ENCODE results near the gene CIB2.

Gene CIB2

DNA sequence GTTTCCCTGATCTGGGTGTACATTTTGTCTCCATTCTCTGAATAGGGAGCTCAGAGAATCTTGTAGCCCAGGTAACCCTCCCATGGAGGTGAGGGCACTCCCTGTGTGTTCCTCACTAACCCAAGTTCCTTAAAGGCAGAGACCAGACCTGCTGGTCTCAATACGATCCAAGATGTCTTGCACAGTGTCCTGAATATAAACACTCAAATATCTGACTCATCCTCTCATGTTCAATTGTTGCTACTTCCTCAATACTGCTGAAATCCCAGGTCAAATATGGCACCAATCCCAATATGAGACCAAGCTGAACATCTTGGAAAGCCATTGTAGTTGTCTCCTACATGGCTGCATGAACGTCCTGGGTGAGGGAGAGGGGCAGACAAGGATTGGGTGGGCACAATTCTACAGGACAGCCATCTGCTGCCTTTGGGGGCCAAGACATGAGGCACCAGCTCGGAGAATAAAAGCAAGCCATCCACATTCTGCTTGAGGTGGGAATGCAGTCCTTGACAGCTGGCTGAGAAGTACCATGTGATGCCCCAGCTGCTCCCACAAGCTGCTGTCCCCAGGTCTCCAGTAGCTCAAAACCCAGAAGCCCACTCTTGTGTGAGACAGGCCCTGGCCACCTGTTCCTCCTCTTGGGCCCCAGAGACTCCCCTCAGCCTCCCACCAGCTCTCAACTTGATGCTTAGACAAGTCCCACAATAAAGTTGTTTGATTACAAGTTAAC lies 72.0 kb downstream of the CIB2 start:
- H3K4me3 ChIP-seq (ENCODE audit: low read depth, low read length): no peak overlapping the region

DNA sequence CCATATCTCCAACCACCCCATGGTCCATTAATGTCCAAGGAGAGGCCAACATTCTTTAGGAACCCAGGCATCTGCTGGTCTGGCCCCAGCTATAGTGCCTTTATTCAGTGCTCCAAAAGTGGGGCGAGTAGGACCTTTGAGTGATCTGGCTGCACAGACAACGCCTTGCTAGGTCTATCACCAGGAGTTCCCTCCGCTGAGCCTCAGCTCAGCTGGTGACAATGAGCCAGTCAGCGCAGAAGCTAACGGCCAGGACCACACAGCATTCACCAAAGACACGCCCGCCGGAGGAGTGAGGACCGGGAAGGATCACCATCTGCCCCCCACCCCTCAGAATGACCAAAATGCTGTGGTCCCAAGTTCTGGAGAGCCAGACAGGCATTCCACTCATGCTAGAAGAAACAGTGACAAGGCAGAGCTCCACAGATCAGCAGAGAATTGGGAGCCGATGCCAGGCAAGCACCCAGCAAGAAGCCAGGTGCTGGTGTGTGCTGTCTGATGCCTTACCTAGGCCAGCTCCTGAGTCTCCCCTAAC lies 72.8 kb downstream of the CIB2 start:
- H3K4me3 ChIP-seq (ENCODE audit: low read depth, low read length): no peak overlapping the region
- DNase-seq (ENCODE audit: low read depth): no peak
- in situ Hi-C loops (cut with HindIII; ENCODE audit: low sequenced_read_pairs): no loop called here
- no peak for TF ChIP-seq CTCF (IDR thresholded peaks at IDR 0.05; ENCODE audit: low read depth, low read length, missing control alignments)

More for the DNA sequence above, 72.0 kb downstream of the CIB2 start:
- no peak for DNase-seq (ENCODE audit: low read depth)
- in situ Hi-C loops (cut with HindIII; ENCODE audit: low sequenced_read_pairs): no loop called here
- TF ChIP-seq CTCF (IDR thresholded peaks at IDR 0.05; ENCODE audit: low read depth, low read length, missing control alignments): no peak

DNA sequence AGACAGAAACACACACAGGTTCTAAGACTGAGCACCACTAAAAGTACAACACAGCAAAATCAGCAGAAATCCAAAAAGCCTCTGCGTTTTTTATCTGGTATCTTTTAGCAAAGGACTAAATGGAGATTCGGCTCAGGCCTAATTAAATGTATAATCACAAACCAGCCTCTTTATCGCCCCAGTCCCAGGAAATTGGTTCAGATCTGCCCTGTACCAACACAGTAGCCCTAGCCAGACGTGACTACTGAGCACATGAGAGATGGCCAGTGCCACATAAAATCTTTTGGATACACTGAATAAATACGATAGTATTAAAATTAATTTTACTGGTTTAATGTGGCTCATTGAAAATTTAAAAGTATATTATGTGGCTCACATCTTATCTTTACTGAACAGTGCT lies 73.4 kb downstream of the CIB2 start:
- DNase-seq (ENCODE audit: low read depth): no peak
- in situ Hi-C loops (cut with HindIII; ENCODE audit: low sequenced_read_pairs): no loop called here
- TF ChIP-seq CTCF (IDR thresholded peaks at IDR 0.05; ENCODE audit: low read depth, low read length, missing control alignments): no peak
- no peak overlapping the region for H3K4me3 ChIP-seq (ENCODE audit: low read depth, low read length)

DNA sequence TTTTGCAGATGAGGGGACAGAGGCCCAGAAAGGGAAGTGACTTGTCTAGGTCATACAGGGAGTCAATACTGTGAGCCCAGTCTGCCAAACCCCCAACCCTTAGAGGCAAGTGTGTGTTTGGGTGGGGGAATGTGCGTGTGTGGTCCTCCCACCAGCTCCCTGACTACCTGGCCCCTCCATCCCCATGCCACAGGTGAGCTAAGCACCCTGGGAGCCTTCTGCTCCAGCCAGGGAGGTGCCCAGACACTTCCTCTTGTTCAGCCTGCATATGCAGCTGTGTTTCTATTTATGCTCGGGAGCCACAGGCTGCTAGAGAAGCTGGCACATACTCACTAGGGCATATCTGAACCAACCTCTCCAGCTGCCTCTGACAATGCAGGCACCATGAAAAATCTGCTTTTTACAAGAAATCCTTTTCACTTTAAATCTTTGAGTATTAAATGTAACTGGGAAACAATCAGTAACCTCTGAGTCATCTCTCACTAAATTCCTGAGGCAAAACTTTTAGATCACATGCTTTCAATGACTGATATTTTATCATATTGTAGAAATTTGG lies 74.5 kb downstream of the CIB2 start:
- no peak overlapping the region for H3K4me3 ChIP-seq (ENCODE audit: low read depth, low read length)
- TF ChIP-seq CTCF (IDR thresholded peaks at IDR 0.05; ENCODE audit: low read depth, low read length, missing control alignments): no peak
- in situ Hi-C loops (cut with HindIII; ENCODE audit: low sequenced_read_pairs): no loop called here
- no peak for DNase-seq (ENCODE audit: low read depth)

GRCh38 chr15:78055919-78056713 lies 75.1 kb downstream of the CIB2 start:
- no peak for DNase-seq (ENCODE audit: low read depth)
- in situ Hi-C loops (cut with HindIII; ENCODE audit: low sequenced_read_pairs): no loop called here
- no peak for TF ChIP-seq CTCF (IDR thresholded peaks at IDR 0.05; ENCODE audit: low read depth, low read length, missing control alignments)
- H3K4me3 ChIP-seq (ENCODE audit: low read depth, low read length): no peak overlapping the region

- H3K4me3 ChIP-seq (ENCODE audit: low read depth, low read length): no peak overlapping the region
- DNase-seq (ENCODE audit: low read depth): no peak
- in situ Hi-C loops (cut with HindIII; ENCODE audit: low sequenced_read_pairs): no loop called here
- no peak for TF ChIP-seq CTCF (IDR thresholded peaks at IDR 0.05; ENCODE audit: low read depth, low read length, missing control alignments)
Observed at GRCh38 chr15:78054966-78055365, 76.3 kb downstream of the CIB2 start.
